ENCODE measurements around the gene NIFK.

The NIFK gene

GRCh38 chr2:121690095-121690494 lies 46.6 kb downstream of the NIFK start:
- no peak for DNase-seq (ENCODE audit: low read depth, low spot score)
- Histone ChIP-seq H3K36me3 (ENCODE audit: insufficient read depth, insufficient read length, low read length) (no peaks in the 10 kb centered on the region), H3K9me3 (ENCODE audit: insufficient read depth, low read length) (peaks cover 2% of the 10 kb centered on the region; the same call in 1 of the 2 replicates), H3K27me3 (ENCODE audit: insufficient read depth, insufficient read length) (no peaks in the 10 kb centered on the region), H3K4me1 (ENCODE audit: insufficient read depth, insufficient read length) (peaks cover 3% of the 10 kb centered on the region), H3K9ac (ENCODE audit: insufficient read length, low read depth) (no peak overlapping the region), H3K4me3 (ENCODE audit: insufficient read length, low read depth) (no peak overlapping the region)
- TF ChIP-seq ZNF274 (IDR thresholded peaks at IDR 0.05; ENCODE audit: low read depth, low read length), result no peak
- no peak for TF ChIP-seq SUZ12 (IDR thresholded peaks at IDR 0.05; ENCODE audit: extremely low read depth, insufficient read depth, insufficient read length)
- TF ChIP-seq YY1 (IDR thresholded peaks at IDR 0.05; ENCODE audit: insufficient read depth, insufficient read length), result no peak

DNA sequence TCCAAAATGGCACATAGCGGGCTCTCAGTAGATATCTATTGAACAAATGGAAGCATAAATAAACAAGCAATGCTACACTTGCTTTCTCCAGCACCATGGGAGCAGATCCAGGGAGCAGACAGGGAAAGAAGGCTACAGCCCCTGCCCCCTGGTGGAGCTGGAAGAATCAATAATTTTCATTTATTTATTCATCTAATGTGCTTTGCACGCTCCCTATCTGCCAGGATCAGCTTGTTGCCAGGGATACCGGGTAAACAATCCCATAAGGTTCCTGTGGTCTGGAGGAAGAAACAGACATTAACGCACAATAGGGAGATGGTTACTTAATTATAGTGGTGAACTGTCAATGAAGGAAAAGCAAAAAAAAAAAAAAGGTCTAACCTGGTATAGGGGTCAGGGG lies 47.3 kb downstream of the NIFK start:
- no peak for DNase-seq (ENCODE audit: low read depth, low spot score)
- TF ChIP-seq ZNF274 (IDR thresholded peaks at IDR 0.05; ENCODE audit: low read depth, low read length), result no peak
- no peak for TF ChIP-seq SUZ12 (IDR thresholded peaks at IDR 0.05; ENCODE audit: extremely low read depth, insufficient read depth, insufficient read length)
- no peak for TF ChIP-seq YY1 (IDR thresholded peaks at IDR 0.05; ENCODE audit: insufficient read depth, insufficient read length)
- H3K4me1 ChIP-seq (ENCODE audit: insufficient read depth, insufficient read length), result no peaks in the 10 kb centered on the region
- H3K4me3 ChIP-seq (ENCODE audit: insufficient read length, low read depth), result no peak overlapping the region
- no peaks in the 10 kb centered on the region for H3K27me3 ChIP-seq (ENCODE audit: insufficient read depth, insufficient read length)
- no peaks in the 10 kb centered on the region for H3K36me3 ChIP-seq (ENCODE audit: insufficient read depth, insufficient read length, low read length)
- H3K9me3 ChIP-seq (ENCODE audit: insufficient read depth, low read length), result peaks cover 8% of the 10 kb centered on the region; the same call in 1 of the 2 replicates
- no peak overlapping the region for H3K9ac ChIP-seq (ENCODE audit: insufficient read length, low read depth)

- Histone ChIP-seq H3K36me3 (ENCODE audit: insufficient read depth, insufficient read length, low read length) (no peaks in the 10 kb centered on the region), H3K4me3 (ENCODE audit: insufficient read length, low read depth) (no peak overlapping the region), H3K4me1 (ENCODE audit: insufficient read depth, insufficient read length) (no peaks in the 10 kb centered on the region), H3K27me3 (ENCODE audit: insufficient read depth, insufficient read length) (no peaks in the 10 kb centered on the region), H3K9ac (ENCODE audit: insufficient read length, low read depth) (no peak overlapping the region), H3K9me3 (ENCODE audit: insufficient read depth, low read length) (peaks cover 14% of the 10 kb centered on the region)
- TF ChIP-seq YY1 (IDR thresholded peaks at IDR 0.05; ENCODE audit: insufficient read depth, insufficient read length) (no peak), SUZ12 (IDR thresholded peaks at IDR 0.05; ENCODE audit: extremely low read depth, insufficient read depth, insufficient read length) (no peak), ZNF274 (IDR thresholded peaks at IDR 0.05; ENCODE audit: low read depth, low read length) (no peak)
- DNase-seq (ENCODE audit: low read depth, low spot score), result no peak
Measured at GRCh38 chr2:121688820-121689219, 47.9 kb downstream of the NIFK start.

DNA sequence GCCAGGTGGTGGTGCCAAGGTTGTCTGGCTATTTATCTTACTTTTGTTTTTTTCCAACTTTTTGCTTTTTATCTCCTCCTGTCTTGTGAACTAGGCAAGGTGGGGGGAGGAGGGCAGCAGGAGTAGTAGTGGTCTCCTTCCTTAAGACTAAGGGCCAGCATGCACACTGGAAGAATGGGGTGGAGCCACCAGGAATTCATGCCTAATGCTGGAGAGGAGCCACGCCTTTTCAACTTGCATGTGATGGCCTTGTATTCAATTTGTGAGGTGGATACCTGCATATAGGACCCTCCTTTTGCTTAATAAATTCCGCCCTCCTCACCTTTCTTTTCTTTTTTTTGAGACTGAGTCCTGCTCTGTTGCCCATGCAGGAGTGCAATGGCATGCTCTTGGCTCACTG lies 49.8 kb downstream of the NIFK start:
- H3K4me3 ChIP-seq (ENCODE audit: insufficient read length, low read depth), result no peak overlapping the region
- H3K36me3 ChIP-seq (ENCODE audit: insufficient read depth, insufficient read length, low read length), result no peaks in the 10 kb centered on the region
- TF ChIP-seq ZNF274 (IDR thresholded peaks at IDR 0.05; ENCODE audit: low read depth, low read length) (no peak), YY1 (IDR thresholded peaks at IDR 0.05; ENCODE audit: insufficient read depth, insufficient read length) (no peak), SUZ12 (IDR thresholded peaks at IDR 0.05; ENCODE audit: extremely low read depth, insufficient read depth, insufficient read length) (no peak)
- peaks cover 33% of the 10 kb centered on the region for H3K9me3 ChIP-seq (ENCODE audit: insufficient read depth, low read length)
- DNase-seq (ENCODE audit: low read depth, low spot score), result no peak
- no peak overlapping the region for H3K9ac ChIP-seq (ENCODE audit: insufficient read length, low read depth)
- no peaks in the 10 kb centered on the region for H3K4me1 ChIP-seq (ENCODE audit: insufficient read depth, insufficient read length)
- H3K27me3 ChIP-seq (ENCODE audit: insufficient read depth, insufficient read length), result no peaks in the 10 kb centered on the region

DNA sequence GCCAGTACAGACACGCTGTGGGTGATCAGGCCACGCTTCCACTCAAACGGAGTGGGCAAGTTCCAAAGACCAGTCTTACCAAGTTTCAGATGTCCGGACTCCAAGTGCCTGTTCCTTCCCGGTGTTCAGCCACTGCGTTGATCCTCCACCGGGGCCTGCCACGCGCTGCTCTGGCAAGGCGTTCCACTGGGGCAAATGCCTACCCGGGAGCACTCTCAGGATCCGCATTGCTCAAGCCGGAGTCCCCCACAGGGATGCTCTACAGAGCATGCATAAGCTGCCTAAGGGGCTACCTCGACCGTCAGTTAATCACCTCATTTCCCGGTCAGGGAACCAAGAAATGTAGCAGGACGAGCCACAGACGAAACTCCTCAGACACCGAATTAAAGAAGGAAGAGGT lies 50.5 kb downstream of the NIFK start:
- TF ChIP-seq ZNF274 (IDR thresholded peaks at IDR 0.05; ENCODE audit: low read depth, low read length) (no peak), SUZ12 (IDR thresholded peaks at IDR 0.05; ENCODE audit: extremely low read depth, insufficient read depth, insufficient read length) (no peak), YY1 (IDR thresholded peaks at IDR 0.05; ENCODE audit: insufficient read depth, insufficient read length) (no peak)
- Histone ChIP-seq H3K9me3 (ENCODE audit: insufficient read depth, low read length) (peaks cover 40% of the 10 kb centered on the region), H3K4me1 (ENCODE audit: insufficient read depth, insufficient read length) (no peaks in the 10 kb centered on the region), H3K4me3 (ENCODE audit: insufficient read length, low read depth) (no peak overlapping the region), H3K27me3 (ENCODE audit: insufficient read depth, insufficient read length) (no peaks in the 10 kb centered on the region), H3K9ac (ENCODE audit: insufficient read length, low read depth) (no peak overlapping the region), H3K36me3 (ENCODE audit: insufficient read depth, insufficient read length, low read length) (no peaks in the 10 kb centered on the region)
- no peak for DNase-seq (ENCODE audit: low read depth, low spot score)

DNA sequence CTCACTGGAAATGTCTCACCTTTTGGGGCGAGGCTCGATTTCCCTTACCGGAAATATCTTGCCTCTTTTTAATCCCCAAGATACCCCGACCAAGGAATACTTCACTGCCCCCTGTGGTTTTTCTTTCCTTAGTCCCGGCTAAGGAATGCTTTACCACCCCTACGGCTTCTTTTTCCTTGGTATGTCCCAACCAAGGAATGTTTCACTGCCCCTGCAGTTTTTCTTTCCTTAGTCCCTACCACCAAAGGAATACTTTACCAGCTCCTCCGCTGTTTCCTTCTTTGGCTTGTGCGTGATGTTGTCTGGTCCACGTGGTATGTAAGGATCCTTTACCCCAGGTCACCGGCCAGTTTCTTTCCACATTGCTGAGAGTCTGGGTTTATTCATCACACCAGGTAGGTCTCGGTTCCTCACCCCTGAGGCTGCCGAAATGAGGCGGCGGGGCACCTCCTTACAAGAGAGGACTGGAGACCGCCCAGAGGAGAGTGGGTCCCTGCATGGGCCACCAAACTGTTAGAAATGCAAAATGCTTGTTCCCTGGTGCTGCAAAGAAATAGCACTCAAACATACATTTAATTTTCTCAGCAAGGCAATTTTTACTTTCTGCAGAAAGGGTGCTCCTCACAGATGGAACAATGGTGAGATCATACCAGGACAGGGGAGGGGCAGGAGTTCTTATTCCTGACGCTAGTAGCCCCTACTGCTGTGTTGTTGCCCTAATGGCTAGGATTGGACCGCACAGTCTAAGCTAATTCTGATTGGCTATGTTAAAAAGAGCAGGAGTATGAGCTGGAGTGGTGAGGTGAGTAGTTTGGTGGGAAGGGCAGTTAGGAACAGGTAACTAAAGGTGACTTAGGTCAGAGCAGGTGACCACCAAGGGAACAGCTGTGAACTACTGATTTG lies 54.0 kb downstream of the NIFK start:
- no peaks in the 10 kb centered on the region for H3K27me3 ChIP-seq (ENCODE audit: insufficient read depth, insufficient read length)
- no peaks in the 10 kb centered on the region for H3K36me3 ChIP-seq (ENCODE audit: insufficient read depth, insufficient read length, low read length)
- no peak for TF ChIP-seq YY1 (IDR thresholded peaks at IDR 0.05; ENCODE audit: insufficient read depth, insufficient read length)
- no peak for TF ChIP-seq ZNF274 (IDR thresholded peaks at IDR 0.05; ENCODE audit: low read depth, low read length)
- no peak for TF ChIP-seq SUZ12 (IDR thresholded peaks at IDR 0.05; ENCODE audit: extremely low read depth, insufficient read depth, insufficient read length)
- peaks cover 71% of the 10 kb centered on the region for H3K9me3 ChIP-seq (ENCODE audit: insufficient read depth, low read length)
- H3K9ac ChIP-seq (ENCODE audit: insufficient read length, low read depth), result no peak overlapping the region
- H3K4me3 ChIP-seq (ENCODE audit: insufficient read length, low read depth), result no peak overlapping the region
- no peak for DNase-seq (ENCODE audit: low read depth, low spot score)
- H3K4me1 ChIP-seq (ENCODE audit: insufficient read depth, insufficient read length), result no peaks in the 10 kb centered on the region

DNA sequence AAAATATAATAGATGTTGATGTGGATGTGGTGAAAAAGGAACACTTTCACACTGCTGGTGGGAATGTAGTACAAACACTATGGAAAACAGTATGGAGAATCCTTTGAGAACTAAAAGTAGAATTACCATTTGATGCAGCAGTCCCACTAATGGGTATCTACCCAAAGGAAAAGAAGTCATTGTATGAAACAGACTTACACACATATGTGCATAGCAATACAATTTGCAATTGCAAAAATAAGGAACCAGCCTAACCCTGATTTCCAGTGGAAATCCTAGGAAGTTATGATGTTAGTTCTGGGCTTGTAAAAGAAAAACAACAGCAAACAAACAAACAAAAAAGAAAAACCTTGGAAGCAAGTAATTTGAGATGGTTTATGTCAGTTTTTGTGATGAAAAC lies 58.8 kb downstream of the NIFK start:
- TF ChIP-seq ZNF274 (IDR thresholded peaks at IDR 0.05; ENCODE audit: low read depth, low read length) (no peak), YY1 (IDR thresholded peaks at IDR 0.05; ENCODE audit: insufficient read depth, insufficient read length) (no peak), SUZ12 (IDR thresholded peaks at IDR 0.05; ENCODE audit: extremely low read depth, insufficient read depth, insufficient read length) (no peak)
- Histone ChIP-seq H3K4me1 (ENCODE audit: insufficient read depth, insufficient read length) (no peaks in the 10 kb centered on the region), H3K4me3 (ENCODE audit: insufficient read length, low read depth) (no peak overlapping the region), H3K27me3 (ENCODE audit: insufficient read depth, insufficient read length) (no peaks in the 10 kb centered on the region), H3K9ac (ENCODE audit: insufficient read length, low read depth) (no peak overlapping the region), H3K36me3 (ENCODE audit: insufficient read depth, insufficient read length, low read length) (no peaks in the 10 kb centered on the region), H3K9me3 (ENCODE audit: insufficient read depth, low read length) (peaks cover 48% of the 10 kb centered on the region)
- DNase-seq (ENCODE audit: low read depth, low spot score), result no peak
